Astrocyte of the spinal cord (primary cell): ENCODE data around the gene KIFBP.
A peak's percentile ranks its signal among the peaks of the same experiment; 100 is the strongest.

Source experiments
- DNase-seq: peaks from one replicate; pipeline ENCODE4 v3.0.0; 2011; ENCODE audit warnings: low read depth, low spot score
- H3K4me3 ChIP-seq: 2 replicates; pipeline ENCODE4 v1.5.1; 2011; ENCODE audit warnings: low read depth, mild to moderate bottlenecking, low read length, moderate library complexity
- in situ Hi-C: cut with HindIII; loops from 2 replicates; pipeline ENCODE4 v1.10.0; 2017; ENCODE audit warnings: low sequenced_read_pairs
- TF ChIP-seq, protein P1 (sequence below): IDR thresholded peaks from 2 replicates; pipeline ENCODE4 v1.5.1; 2012; ENCODE audit warnings: low read depth, mild to moderate bottlenecking, low read length, inconsistent platforms

Gene KIFBP

DNA sequence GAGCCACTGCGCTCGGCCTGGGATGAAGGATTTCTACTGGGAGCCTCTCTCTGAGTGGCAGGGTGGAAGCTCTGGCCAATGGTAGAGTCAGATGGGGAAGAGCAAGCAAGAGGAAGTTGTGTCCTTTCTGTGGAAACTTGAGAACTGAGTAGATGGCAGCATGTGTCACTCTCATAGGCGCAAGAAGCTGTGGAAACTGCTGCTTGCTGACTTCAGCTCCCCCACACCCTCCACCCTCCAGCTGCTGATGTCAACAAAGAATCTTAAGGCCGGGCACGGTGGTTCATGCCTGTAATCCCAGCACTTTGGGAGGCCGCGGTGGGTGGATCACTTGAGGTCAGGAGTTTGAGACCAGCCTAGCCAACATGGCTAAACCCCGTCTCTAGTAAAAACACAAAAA lies 59.5 kb downstream of the KIFBP start:
- peak; percentile 17 for DNase-seq

DNA sequence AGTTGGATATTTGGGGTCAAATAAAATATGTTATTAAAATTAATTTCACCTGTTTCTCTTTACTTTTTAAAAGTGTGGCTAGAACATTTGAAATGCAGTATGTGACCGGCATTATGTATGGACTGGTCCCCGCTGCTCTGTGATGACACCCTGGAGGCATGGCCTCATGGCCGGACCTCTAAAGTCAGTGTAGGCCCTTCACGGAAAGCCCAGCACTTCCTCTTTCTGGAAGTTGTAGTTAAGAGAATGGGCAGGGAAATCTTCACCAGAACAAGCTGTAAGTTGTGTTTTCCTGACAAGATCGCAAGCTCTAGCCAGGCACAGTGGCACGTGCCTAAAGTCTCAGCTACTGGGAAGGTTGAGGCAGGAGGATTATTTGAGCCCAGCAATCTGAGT lies 61.0 kb downstream of the KIFBP start:
- in situ Hi-C loops, result no loop called here
- H3K4me3 ChIP-seq, result no peak overlapping the region
- DNase-seq, result no peak
- TF ChIP-seq, protein P1, sequence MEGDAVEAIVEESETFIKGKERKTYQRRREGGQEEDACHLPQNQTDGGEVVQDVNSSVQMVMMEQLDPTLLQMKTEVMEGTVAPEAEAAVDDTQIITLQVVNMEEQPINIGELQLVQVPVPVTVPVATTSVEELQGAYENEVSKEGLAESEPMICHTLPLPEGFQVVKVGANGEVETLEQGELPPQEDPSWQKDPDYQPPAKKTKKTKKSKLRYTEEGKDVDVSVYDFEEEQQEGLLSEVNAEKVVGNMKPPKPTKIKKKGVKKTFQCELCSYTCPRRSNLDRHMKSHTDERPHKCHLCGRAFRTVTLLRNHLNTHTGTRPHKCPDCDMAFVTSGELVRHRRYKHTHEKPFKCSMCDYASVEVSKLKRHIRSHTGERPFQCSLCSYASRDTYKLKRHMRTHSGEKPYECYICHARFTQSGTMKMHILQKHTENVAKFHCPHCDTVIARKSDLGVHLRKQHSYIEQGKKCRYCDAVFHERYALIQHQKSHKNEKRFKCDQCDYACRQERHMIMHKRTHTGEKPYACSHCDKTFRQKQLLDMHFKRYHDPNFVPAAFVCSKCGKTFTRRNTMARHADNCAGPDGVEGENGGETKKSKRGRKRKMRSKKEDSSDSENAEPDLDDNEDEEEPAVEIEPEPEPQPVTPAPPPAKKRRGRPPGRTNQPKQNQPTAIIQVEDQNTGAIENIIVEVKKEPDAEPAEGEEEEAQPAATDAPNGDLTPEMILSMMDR, result no peak

More for the DNA sequence above, 59.5 kb downstream of the KIFBP start:
- in situ Hi-C loops, result no loop called here
- TF ChIP-seq, protein P1, result no peak
- H3K4me3 ChIP-seq, result no peak overlapping the region

DNA sequence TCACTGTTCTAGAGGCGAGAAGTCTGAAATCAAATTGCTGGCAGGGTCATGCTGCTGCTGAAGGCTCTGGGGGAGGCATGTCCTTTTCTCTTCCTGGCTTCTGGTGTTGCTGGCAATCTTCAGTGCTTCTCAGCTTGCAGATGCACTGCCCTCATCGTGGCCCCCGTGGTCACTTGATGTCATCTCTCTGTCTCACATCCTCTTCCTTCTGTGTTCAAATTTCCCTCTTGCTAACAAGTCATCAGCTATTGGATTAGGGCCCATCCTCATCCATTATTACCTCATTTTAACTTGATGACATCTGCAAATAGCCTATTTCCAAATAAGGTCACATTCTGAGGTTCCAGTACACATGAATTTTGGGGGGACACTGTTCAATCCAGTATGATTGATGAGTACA lies 62.7 kb downstream of the KIFBP start:
- no peak overlapping the region for H3K4me3 ChIP-seq
- TF ChIP-seq, protein P1, result no peak
- peak; percentile 9 for DNase-seq
- in situ Hi-C loops, result no loop called here

DNA sequence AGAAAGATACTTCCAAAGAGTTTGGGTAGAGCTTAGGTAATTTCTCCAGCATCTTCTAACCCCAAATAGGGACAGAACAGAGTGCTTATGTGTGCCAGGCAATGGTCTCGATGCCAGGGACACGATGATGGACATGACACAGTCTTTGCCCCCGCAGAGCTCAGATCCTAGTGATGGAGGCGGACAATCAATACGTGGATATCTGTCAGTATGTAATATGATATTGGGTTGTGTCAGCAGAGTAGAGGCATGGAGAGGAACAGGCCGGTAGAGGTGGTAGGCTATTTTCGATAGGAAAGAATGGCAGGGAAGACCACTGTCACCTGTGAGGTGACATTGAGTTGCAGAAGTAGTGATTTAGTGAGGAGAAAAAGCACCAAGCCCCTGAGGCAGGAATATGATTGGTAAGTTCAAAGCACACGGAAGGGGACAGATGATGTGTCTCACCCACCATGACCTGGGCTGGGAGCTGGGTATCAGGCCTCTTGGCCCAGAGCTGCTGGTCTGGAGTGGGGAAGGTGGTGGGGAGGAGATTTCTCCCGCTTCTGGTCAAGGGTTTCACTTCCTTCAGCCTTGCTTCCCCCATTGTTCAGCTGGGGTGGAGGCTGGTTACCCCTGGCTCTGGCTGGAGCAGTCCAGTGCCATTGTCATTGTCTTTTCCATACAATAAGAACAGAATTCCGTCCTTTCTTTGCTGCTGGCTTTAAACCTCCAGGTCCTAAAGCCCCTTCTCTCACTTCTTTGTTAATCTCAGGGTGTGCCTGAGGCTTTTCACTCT lies 63.3 kb downstream of the KIFBP start:
- TF ChIP-seq, protein P1, result no peak
- in situ Hi-C loops, result no loop called here
- DNase-seq, result no peak
- H3K4me3 ChIP-seq, result no peak overlapping the region

DNA sequence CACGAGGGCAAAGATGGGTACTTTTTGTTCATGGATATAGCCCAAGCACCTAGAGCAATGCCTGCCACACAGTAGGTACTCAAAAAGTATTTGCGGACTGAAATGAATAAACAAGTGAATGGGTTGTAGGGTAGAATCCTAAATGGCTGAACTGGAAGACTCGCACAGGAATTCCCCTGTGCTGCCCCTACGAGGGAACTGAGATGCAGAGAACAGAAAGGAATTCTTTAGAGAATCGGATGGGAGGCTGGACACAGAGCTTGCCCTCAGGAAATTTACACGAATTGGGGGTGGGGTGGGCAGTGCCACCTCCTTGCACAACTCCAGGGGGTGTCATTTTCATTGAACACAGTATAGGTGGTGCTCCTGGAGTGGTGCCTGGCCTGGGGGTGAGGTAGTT lies 64.1 kb downstream of the KIFBP start:
- in situ Hi-C loops, result no loop called here
- no peak overlapping the region for H3K4me3 ChIP-seq
- no peak for DNase-seq
- TF ChIP-seq, protein P1, result no peak

DNA sequence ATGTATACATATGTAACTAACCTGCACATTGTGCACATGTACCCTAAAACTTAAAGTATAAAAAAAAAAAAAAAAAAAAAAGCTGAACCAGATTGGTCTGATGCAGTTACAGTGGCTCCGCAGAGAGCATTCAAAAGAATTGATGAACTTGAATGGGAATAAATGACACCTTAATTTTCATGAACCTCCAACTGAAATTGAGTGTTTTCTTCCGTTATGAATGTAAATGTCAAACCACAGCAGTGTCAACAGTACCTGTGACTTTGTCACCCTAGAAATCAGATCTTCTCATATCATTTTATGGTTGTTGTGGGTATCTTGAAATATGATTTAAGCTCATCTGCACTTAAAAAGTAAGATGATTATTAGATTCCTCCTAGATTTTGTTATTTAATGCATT lies 66.6 kb downstream of the KIFBP start:
- TF ChIP-seq, protein P1, result no peak
- no peak overlapping the region for H3K4me3 ChIP-seq
- in situ Hi-C loops, result no loop called here
- DNase-seq, result no peak
